ENCODE data around the gene TTC23L. TPM values are rescaled to one million over a fixed set of nuclear protein-coding genes. Genes with fewer than 3 reads are reported as not detected.
"Not testable (repeated sequence)": the region's sequence is repeated elsewhere in the genome, so short reads cannot be mapped to it uniquely, and the experiment has no call there.

TTC23L gene
- total RNA-seq, 1 donor from 2014 or later, result not detected

DNA sequence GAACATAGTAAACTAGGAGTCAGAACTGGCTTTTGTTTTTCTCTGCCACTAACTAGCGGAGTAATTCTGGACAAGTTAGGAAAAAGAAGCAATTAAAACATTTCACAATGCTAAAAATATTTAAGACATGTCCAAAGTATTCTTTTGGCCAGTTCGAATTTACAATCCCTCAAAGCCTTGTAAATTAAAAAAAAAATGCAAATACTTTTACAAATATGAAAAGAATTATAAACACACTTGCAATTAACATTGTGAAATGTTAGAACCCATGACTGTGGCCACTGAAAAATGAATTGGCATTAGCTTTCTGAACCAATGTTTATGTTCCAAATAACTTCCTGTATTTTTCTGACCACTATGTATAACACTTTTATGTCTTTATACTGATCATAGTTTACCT, 74.1 kb downstream of the TTC23L start:
- Histone ChIP-seq H3K36me3 (ENCODE audit: control insufficient read depth in 3 of 3, insufficient read depth in 3 of 3, low read length in 3 of 3) (peaks cover 8 to 32% (median 25%) of the 10 kb centered on the region in 3 donors), H3K4me3 (ENCODE audit: low read length in 3 of 3) (no peak overlapping the region), H3K9ac (ENCODE audit: low read depth in 1 of 3, low read length in 3 of 3) (no peak overlapping the region), H3K27ac (ENCODE audit: low read depth, low read length) (no peak overlapping the region), H3K9me3 (ENCODE audit: control insufficient read depth in 3 of 3, low read length in 3 of 3) (no peaks in the 10 kb centered on the region), H3K4me1 (ENCODE audit: control insufficient read depth in 3 of 3, insufficient read depth in 3 of 3, low read length in 3 of 3) (peaks cover 14 to 23% (median 21%) of the 10 kb centered on the region in 3 donors), H3K27me3 (ENCODE audit: control insufficient read depth in 3 of 3, insufficient read depth in 3 of 3, low read length in 3 of 3) (no peaks in the 10 kb centered on the region)

DNA sequence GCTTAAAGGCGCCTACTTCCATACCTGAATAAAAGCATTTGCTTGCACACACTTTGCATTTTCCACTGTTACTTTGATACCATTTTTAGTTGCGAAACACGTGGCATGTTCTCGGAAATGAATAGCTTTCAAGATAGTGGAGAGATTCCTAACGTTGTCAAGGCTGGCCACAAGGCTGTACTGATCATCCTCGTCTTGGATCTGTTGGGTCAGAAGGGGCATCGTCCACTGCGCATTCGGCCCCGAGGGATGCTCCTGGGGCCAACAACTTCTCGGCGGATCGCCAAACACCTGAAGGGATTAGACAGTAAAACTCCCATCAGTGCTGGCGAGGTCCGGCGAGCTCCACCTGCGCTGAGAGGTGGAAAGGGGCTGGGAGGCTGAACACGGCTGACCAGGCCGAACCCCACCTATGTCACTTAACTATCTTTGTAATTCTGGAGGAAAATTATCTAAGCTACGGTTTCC, 75.7 kb downstream of the TTC23L start:
- H3K27ac ChIP-seq (ENCODE audit: low read depth, low read length), result peak overlapping the region; percentile 75
- H3K36me3 ChIP-seq (ENCODE audit: control insufficient read depth in 3 of 3, insufficient read depth in 3 of 3, low read length in 3 of 3), result peaks cover 7 to 23% (median 22%) of the 10 kb centered on the region in 3 donors
- H3K4me1 ChIP-seq (ENCODE audit: control insufficient read depth in 3 of 3, insufficient read depth in 3 of 3, low read length in 3 of 3), result peaks cover 14 to 23% (median 21%) of the 10 kb centered on the region in 3 donors
- H3K9me3 ChIP-seq (ENCODE audit: control insufficient read depth in 3 of 3, low read length in 3 of 3), result no peaks in the 10 kb centered on the region
- peak overlapping the region; percentile 82 to 97 (median 96) for H3K9ac ChIP-seq (ENCODE audit: low read depth in 1 of 3, low read length in 3 of 3)
- H3K4me3 ChIP-seq (ENCODE audit: low read length in 3 of 3), result peak overlapping the region; percentile 90 to 99 (median 93)
- no peaks in the 10 kb centered on the region for H3K27me3 ChIP-seq (ENCODE audit: control insufficient read depth in 3 of 3, insufficient read depth in 3 of 3, low read length in 3 of 3)

DNA sequence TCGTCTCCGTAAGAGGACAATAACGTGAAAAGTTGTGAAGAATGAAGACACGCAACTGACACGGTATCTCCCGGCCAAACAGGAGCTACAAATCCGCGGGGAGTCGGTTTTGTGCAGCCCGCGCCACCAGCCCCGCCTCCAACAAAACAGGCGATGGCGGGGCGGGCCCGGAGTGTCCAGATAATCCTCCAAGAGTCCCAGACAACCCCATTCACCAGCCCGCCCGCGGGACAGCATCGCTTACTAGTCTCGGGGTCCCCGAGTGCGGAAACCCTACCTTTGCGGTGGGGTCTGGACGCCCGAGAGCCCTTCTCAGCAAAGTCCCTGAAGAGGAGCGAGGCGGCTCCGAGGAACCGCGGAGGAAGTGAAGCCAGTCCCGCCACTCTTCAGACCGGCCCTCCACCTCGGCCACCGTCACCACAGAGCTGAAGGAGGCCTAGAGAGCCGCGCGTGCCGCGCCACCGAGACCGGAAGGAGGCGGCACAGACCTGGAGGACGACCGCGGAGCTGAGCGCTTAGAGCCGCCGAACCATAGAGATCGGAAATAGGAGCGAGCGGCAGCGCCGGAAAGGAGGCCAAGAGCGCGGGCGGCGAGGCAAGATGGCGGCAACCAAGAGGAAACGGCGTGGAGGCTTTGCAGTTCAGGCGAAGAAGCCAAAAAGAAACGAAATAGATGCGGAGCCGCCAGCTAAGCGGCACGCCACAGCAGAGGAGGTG, 76.3 kb downstream of the TTC23L start, which contains the start of the genes BRIX1 and RAD1:
Gene BRIX1, plus strand, starts transcription at position 573 of the 717 bp plus-strand sequence. Its CDS starts 28 bp downstream, at position 601.
Gene RAD1, minus strand, starts transcription at position 366 of the 717 bp plus-strand sequence. CDS start 612 bp downstream, outside the sequence.
- Histone ChIP-seq H3K9me3 (ENCODE audit: control insufficient read depth in 3 of 3, low read length in 3 of 3) (no peaks in the 10 kb centered on the region), H3K4me3 (ENCODE audit: low read length in 3 of 3) (peak within 1 kb of the TSS; percentile 93 to 99 (median 98)), H3K9ac (ENCODE audit: low read depth in 1 of 3, low read length in 3 of 3) (peak within 1 kb of the TSS; percentile 96 to 98 (median 97)), H3K36me3 (ENCODE audit: control insufficient read depth in 3 of 3, insufficient read depth in 3 of 3, low read length in 3 of 3) (peaks cover 7 to 27% (median 21%) of the 10 kb centered on the region in 3 donors), H3K27me3 (ENCODE audit: control insufficient read depth in 3 of 3, insufficient read depth in 3 of 3, low read length in 3 of 3) (no peaks in the 10 kb centered on the region), H3K4me1 (ENCODE audit: control insufficient read depth in 3 of 3, insufficient read depth in 3 of 3, low read length in 3 of 3) (peaks cover 14 to 23% (median 21%) of the 10 kb centered on the region in 3 donors), H3K27ac (ENCODE audit: low read depth, low read length) (peak within 1 kb of the TSS; percentile 75)

DNA sequence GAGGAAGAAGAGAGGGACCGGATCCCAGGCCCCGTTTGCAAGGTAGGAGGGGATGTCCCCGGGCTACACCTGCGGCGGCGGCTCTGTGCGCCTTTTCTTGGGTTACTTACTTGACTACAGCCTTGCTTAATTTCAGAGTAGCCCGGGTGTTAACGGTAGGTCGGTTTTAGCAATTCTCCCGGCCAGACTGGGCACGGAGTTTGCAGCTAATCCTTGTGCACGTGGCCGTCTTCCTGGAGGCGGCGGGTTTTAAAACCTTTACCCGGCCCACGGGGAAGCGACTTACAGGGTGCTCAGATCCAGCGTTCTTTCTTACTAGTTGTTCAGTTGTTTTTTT, 76.9 kb downstream of the TTC23L start:
- H3K36me3 ChIP-seq (ENCODE audit: control insufficient read depth in 3 of 3, insufficient read depth in 3 of 3, low read length in 3 of 3), result peaks cover 4 to 31% (median 25%) of the 10 kb centered on the region in 3 donors
- H3K27me3 ChIP-seq (ENCODE audit: control insufficient read depth in 3 of 3, insufficient read depth in 3 of 3, low read length in 3 of 3), result no peaks in the 10 kb centered on the region
- H3K4me3 ChIP-seq (ENCODE audit: low read length in 3 of 3), result peak overlapping the region; percentile 93 to 99 (median 98)
- H3K9ac ChIP-seq (ENCODE audit: low read depth in 1 of 3, low read length in 3 of 3), result peak overlapping the region; percentile 96 to 98 (median 97)
- H3K27ac ChIP-seq (ENCODE audit: low read depth, low read length), result peak overlapping the region; percentile 75
- H3K9me3 ChIP-seq (ENCODE audit: control insufficient read depth in 3 of 3, low read length in 3 of 3), result no peaks in the 10 kb centered on the region
- H3K4me1 ChIP-seq (ENCODE audit: control insufficient read depth in 3 of 3, insufficient read depth in 3 of 3, low read length in 3 of 3), result peaks cover 14 to 23% (median 21%) of the 10 kb centered on the region in 3 donors

DNA sequence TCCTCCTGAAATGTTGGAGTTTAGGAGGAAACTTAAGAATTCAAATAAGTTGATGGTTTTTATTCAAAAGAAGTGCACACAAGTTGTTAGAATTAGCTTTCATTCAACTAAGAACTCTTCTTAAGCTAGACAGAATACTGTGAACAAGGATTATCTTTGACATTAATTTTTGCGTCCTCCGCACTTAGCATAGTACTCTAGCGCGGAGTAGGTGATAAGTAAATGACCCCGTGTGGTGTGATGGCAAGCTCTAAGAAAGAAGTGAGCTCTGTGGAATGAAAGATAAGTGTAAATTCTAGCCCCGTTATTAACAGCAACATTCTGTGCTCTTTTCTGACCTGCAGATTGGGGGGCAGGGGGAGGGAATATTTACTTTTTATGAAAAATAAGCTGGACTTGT, 77.6 kb downstream of the TTC23L start:
- Histone ChIP-seq H3K27ac (ENCODE audit: low read depth, low read length) (no peak overlapping the region), H3K9ac (ENCODE audit: low read depth in 1 of 3, low read length in 3 of 3) (peak overlapping the region; percentile 96 to 98 (median 97)), H3K9me3 (ENCODE audit: control insufficient read depth in 3 of 3, low read length in 3 of 3) (no peaks in the 10 kb centered on the region), H3K27me3 (ENCODE audit: control insufficient read depth in 3 of 3, insufficient read depth in 3 of 3, low read length in 3 of 3) (no peaks in the 10 kb centered on the region), H3K4me1 (ENCODE audit: control insufficient read depth in 3 of 3, insufficient read depth in 3 of 3, low read length in 3 of 3) (peaks cover 14 to 23% (median 21%) of the 10 kb centered on the region in 3 donors), H3K36me3 (ENCODE audit: control insufficient read depth in 3 of 3, insufficient read depth in 3 of 3, low read length in 3 of 3) (peaks cover 3 to 26% (median 23%) of the 10 kb centered on the region in 3 donors), H3K4me3 (ENCODE audit: low read length in 3 of 3) (peak overlapping the region; percentile 93 to 99 (median 98))

DNA sequence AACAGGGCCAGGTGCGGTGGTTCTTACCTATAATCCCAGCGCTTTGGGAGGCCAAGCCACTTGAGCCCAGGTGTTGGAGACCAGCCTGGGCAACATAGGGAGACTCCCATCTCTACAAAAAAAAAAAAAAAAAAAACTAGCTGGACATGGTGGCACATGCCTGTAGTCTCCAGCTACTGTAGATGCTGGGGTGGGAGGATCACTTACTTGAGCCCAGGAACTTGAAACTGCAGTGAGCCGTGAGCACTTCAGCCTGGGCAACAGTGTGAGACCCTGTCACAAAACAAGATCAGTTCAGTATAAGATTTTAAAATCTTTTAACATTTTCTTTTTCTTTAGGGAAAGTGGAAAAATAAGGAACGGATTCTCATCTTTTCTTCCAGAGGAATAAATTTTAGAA, 79.1 kb downstream of the TTC23L start:
- H3K4me3 ChIP-seq (ENCODE audit: low read length in 3 of 3), result no peak overlapping the region

DNA sequence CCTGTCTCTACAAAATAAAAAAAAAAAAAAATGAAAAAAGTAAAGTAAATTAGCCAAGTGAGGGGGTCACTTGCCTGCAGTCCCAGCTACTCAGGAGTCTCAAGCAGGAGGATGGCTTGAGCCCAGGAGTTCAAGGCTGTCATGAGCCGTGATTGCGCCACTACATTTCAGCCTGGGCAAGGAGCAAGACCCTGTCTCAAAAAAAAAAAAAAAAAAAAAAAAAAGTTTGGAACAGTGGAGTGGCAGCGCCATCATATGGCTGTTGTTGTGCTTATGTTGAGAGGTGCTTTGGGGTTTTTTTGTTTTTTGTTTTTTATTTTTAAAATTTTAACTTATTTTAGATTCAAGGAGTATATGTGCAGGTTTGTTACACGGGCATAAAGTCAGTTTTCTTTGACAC, 80.1 kb downstream of the TTC23L start:
- no peak overlapping the region for H3K9ac ChIP-seq (ENCODE audit: low read depth in 1 of 3, low read length in 3 of 3)
- H3K4me3 ChIP-seq (ENCODE audit: low read length in 3 of 3), result no peak overlapping the region
- no peaks in the 10 kb centered on the region for H3K27me3 ChIP-seq (ENCODE audit: control insufficient read depth in 3 of 3, insufficient read depth in 3 of 3, low read length in 3 of 3)
- H3K27ac ChIP-seq (ENCODE audit: low read depth, low read length), result no peak overlapping the region
- H3K36me3 ChIP-seq (ENCODE audit: control insufficient read depth in 3 of 3, insufficient read depth in 3 of 3, low read length in 3 of 3), result peaks cover 3 to 38% (median 36%) of the 10 kb centered on the region in 3 donors
- peaks cover 14 to 18% (median 17%) of the 10 kb centered on the region in 3 donors for H3K4me1 ChIP-seq (ENCODE audit: control insufficient read depth in 3 of 3, insufficient read depth in 3 of 3, low read length in 3 of 3)
- no peaks in the 10 kb centered on the region for H3K9me3 ChIP-seq (ENCODE audit: control insufficient read depth in 3 of 3, low read length in 3 of 3)

More for the DNA sequence above, 79.1 kb downstream of the TTC23L start:
- Histone ChIP-seq H3K9me3 (ENCODE audit: control insufficient read depth in 3 of 3, low read length in 3 of 3) (no peaks in the 10 kb centered on the region), H3K27ac (ENCODE audit: low read depth, low read length) (no peak overlapping the region), H3K4me1 (ENCODE audit: control insufficient read depth in 3 of 3, insufficient read depth in 3 of 3, low read length in 3 of 3) (peaks cover 14 to 23% (median 21%) of the 10 kb centered on the region in 3 donors), H3K36me3 (ENCODE audit: control insufficient read depth in 3 of 3, insufficient read depth in 3 of 3, low read length in 3 of 3) (peaks cover 3 to 29% (median 28%) of the 10 kb centered on the region in 3 donors), H3K9ac (ENCODE audit: low read depth in 1 of 3, low read length in 3 of 3) (no peak overlapping the region), H3K27me3 (ENCODE audit: control insufficient read depth in 3 of 3, insufficient read depth in 3 of 3, low read length in 3 of 3) (no peaks in the 10 kb centered on the region)

DNA sequence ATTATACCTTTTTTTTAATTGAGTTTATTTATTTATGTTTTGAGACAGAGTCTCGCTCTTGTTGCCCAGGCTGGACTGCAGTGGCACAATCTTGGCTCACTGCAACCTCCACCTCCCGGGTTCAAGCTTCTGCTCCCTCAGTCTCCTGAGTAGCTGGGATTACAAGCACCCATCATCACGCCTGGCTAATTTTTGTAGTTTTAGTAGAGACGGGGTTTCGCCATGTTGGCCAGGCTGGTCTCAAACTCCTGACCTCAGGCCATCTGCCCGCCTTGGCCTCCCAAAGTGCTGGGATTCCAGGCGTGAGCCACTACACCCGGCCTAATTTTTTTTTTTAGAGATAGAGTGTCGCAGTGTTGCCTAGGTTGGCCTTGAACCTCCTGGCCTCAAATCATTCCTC, 84.3 kb downstream of the TTC23L start:
- not testable (repeated sequence) for H3K27ac ChIP-seq (ENCODE audit: low read depth, low read length); H3K4me3 ChIP-seq (ENCODE audit: low read length in 3 of 3); H3K27me3 ChIP-seq (ENCODE audit: control insufficient read depth in 3 of 3, insufficient read depth in 3 of 3, low read length in 3 of 3); H3K9me3 ChIP-seq (ENCODE audit: control insufficient read depth in 3 of 3, low read length in 3 of 3); H3K9ac ChIP-seq (ENCODE audit: low read depth in 1 of 3, low read length in 3 of 3); H3K4me1 ChIP-seq (ENCODE audit: control insufficient read depth in 3 of 3, insufficient read depth in 3 of 3, low read length in 3 of 3)
- peaks cover 3 to 61% (median 58%) of the 10 kb centered on the region in 3 donors for H3K36me3 ChIP-seq (ENCODE audit: control insufficient read depth in 3 of 3, insufficient read depth in 3 of 3, low read length in 3 of 3)

DNA sequence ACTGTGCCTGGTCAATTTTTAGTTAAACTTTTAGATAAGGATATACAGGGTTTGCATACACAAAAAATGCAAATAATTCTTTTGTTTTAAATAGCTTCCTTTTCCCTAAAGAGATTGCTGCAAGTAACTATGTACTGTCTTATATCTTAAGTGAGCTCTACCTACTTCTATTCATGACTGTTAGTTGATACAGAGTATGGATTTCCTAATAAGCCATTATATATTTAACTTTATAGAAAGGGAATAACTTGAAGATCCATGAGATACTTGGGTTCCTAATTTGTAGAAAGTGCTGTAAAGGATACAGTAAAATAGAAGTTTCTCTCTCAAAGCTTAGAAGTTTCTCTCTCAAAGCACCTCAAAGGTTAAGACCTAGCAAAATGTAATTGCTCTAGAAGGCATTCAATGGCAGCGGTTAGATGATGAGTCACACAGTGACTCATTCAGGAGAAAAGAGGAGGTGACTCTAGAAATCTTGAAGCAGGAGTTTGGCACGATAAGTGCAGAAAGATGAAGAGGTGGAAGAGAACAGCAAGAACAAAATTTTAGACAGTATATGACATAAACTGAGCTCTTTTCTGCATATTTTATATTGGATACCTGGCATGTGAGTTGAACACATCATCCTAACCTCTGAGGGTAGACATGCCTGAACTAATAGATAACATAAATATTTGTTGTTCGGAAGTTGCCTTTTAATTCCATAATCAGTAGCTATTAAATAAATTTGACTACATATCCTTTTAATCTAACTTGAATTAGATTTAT, 84.9 kb downstream of the TTC23L start:
- Histone ChIP-seq H3K9ac (ENCODE audit: low read depth in 1 of 3, low read length in 3 of 3) (no peak overlapping the region), H3K27me3 (ENCODE audit: control insufficient read depth in 3 of 3, insufficient read depth in 3 of 3, low read length in 3 of 3) (no peaks in the 10 kb centered on the region), H3K4me3 (ENCODE audit: low read length in 3 of 3) (no peak overlapping the region), H3K36me3 (ENCODE audit: control insufficient read depth in 3 of 3, insufficient read depth in 3 of 3, low read length in 3 of 3) (peaks cover 3 to 56% (median 56%) of the 10 kb centered on the region in 3 donors), H3K9me3 (ENCODE audit: control insufficient read depth in 3 of 3, low read length in 3 of 3) (no peaks in the 10 kb centered on the region), H3K27ac (ENCODE audit: low read depth, low read length) (no peak overlapping the region), H3K4me1 (ENCODE audit: control insufficient read depth in 3 of 3, insufficient read depth in 3 of 3, low read length in 3 of 3) (peaks cover 0 to 3% (median 3%) of the 10 kb centered on the region in 3 donors)

All from skeletal muscle tissue (tissue), 4 donors.